ENCODE measurements around the gene DHRS1.

The DHRS1 gene

GRCh38 chr14:24321212-24321975, 21.8 kb upstream of the DHRS1 start:
- Histone ChIP-seq H3K27ac (no peak overlapping the region), H3K4me3 (no peak overlapping the region), H3K36me3 (no peaks in the 10 kb centered on the region), H3K4me1 (peaks cover 0 to 3% (median 1%) of the 10 kb centered on the region in 4 donors), H3K27me3 (peaks cover 0 to 42% of the 10 kb centered on the region in 2 donors), H3K9me3 (no peaks in the 10 kb centered on the region)
- no peak for TF ChIP-seq CTCF (IDR thresholded peaks at IDR 0.05)
- DNase-seq, result no peak
- intact Hi-C loops (cut with DNase I; ENCODE audit: low total_unique reads), result no loop called here

GRCh38 chr14:24317141-24317928, 17.8 kb upstream of the DHRS1 start:
- Histone ChIP-seq H3K27ac (no peak overlapping the region), H3K36me3 (no peaks in the 10 kb centered on the region), H3K9me3 (no peaks in the 10 kb centered on the region), H3K27me3 (peaks cover 0 to 51% of the 10 kb centered on the region in 2 donors), H3K4me1 (peaks cover 0 to 9% (median 6%) of the 10 kb centered on the region in 4 donors), H3K4me3 (no peak overlapping the region)
- no peak for DNase-seq
- TF ChIP-seq CTCF (IDR thresholded peaks at IDR 0.05), result no peak
- intact Hi-C loops (cut with DNase I; ENCODE audit: low total_unique reads), result no loop called here

- Histone ChIP-seq H3K4me1 (peaks cover 0 to 13% (median 8%) of the 10 kb centered on the region in 4 donors), H3K4me3 (no peak overlapping the region), H3K27me3 (peaks cover 0 to 51% of the 10 kb centered on the region in 2 donors), H3K9me3 (no peaks in the 10 kb centered on the region), H3K36me3 (no peaks in the 10 kb centered on the region), H3K27ac (no peak overlapping the region)
- intact Hi-C loops (cut with DNase I; ENCODE audit: low total_unique reads), result no loop called here
- no peak for DNase-seq
- no peak for TF ChIP-seq CTCF (IDR thresholded peaks at IDR 0.05)
Observed at GRCh38 chr14:24316597-24316950, 17.0 kb upstream of the DHRS1 start.

- peaks cover 0 to 51% of the 10 kb centered on the region in 2 donors for H3K27me3 ChIP-seq
- H3K27ac ChIP-seq, result no peak overlapping the region
- H3K4me1 ChIP-seq, result peaks cover 0 to 19% (median 11%) of the 10 kb centered on the region in 4 donors
- H3K4me3 ChIP-seq, result no peak overlapping the region
- intact Hi-C loops (cut with DNase I; ENCODE audit: low total_unique reads), result no loop called here
- H3K36me3 ChIP-seq, result no peaks in the 10 kb centered on the region
- no peaks in the 10 kb centered on the region for H3K9me3 ChIP-seq
- no peak for TF ChIP-seq CTCF (IDR thresholded peaks at IDR 0.05)
- no peak for DNase-seq
Observed at GRCh38 chr14:24315807-24316596, 16.4 kb upstream of the DHRS1 start.

GRCh38 chr14:24315243-24315806, 15.7 kb upstream of the DHRS1 start:
- Histone ChIP-seq H3K4me3 (no peak overlapping the region), H3K27ac (no peak overlapping the region), H3K27me3 (peaks cover 0 to 49% of the 10 kb centered on the region in 2 donors), H3K9me3 (no peaks in the 10 kb centered on the region), H3K4me1 (peaks cover 0 to 24% (median 15%) of the 10 kb centered on the region in 4 donors), H3K36me3 (no peaks in the 10 kb centered on the region)
- intact Hi-C loops (cut with DNase I; ENCODE audit: low total_unique reads), result no loop called here
- no peak for TF ChIP-seq CTCF (IDR thresholded peaks at IDR 0.05)
- DNase-seq, result no peak

Measured in tibial artery (tissue), 4 donors.